K562 (cell line): ENCODE measurements around the gene VHLL. TPM values are rescaled to one million over a fixed set of nuclear protein-coding genes. Genes with fewer than 3 reads are reported as not detected.

ENCODE experiments used
- BMI1 ChIP-seq: fragments of 150-350 bp; IDR thresholded peaks from 2 replicates; pipeline ENCODE4 v1.6.1; 2014; ENCODE audit warnings: low read length
- CBFA2T3 ChIP-seq: fragments of 450-650 bp; IDR thresholded peaks from 2 replicates; pipeline ENCODE4 v1.6.1; 2017
- CBX2 ChIP-seq: fragments of 200-600 bp; sonication (generic); IDR thresholded peaks from one replicate; pipeline ENCODE4 v1.6.1; 2012; ENCODE audit warnings: mild to moderate bottlenecking, low read length, inconsistent platforms; ENCODE audit not compliant: insufficient read depth, poor library complexity, severe bottlenecking
- CEBPB ChIP-seq: fragments of 450-650 bp; IDR thresholded peaks from 2 replicates; pipeline ENCODE4 v1.6.1; 2016; ENCODE audit warnings: missing genetic modification characterization, missing compliant biosample characterization
- FOXP4 ChIP-seq: sonication (generic); formaldehyde crosslinking; IDR thresholded peaks from 2 replicates; pipeline ENCODE4 v1.8.0; 2022; ENCODE audit warnings: mild to moderate bottlenecking, missing genetic modification reagents, borderline replicate concordance
- NCOA4 ChIP-seq: fragments of 450-650 bp; IDR thresholded peaks from 2 replicates; pipeline ENCODE4 v1.6.1; 2018; ENCODE audit warnings: mild to moderate bottlenecking; ENCODE audit not compliant: partially characterized antibody
- RBM34 ChIP-seq: fragments of 200-400 bp; formaldehyde crosslinking; IDR thresholded peaks from 2 replicates; pipeline ENCODE4 v1.6.1; 2018; ENCODE audit warnings: low read length, borderline replicate concordance; ENCODE audit not compliant: insufficient read depth
- RHOXF2B ChIP-seq: fragments of 250-450 bp; sonication (Bioruptor Pico); conservative IDR thresholded peaks from 2 replicates; pipeline ENCODE4 v1.5.1; 2021
- SAFB2 ChIP-seq: fragments of 200-400 bp; formaldehyde crosslinking; IDR thresholded peaks from 2 replicates; pipeline ENCODE4 v1.6.1; 2018; ENCODE audit warnings: borderline replicate concordance, low read length, low read depth, moderate library complexity; ENCODE audit not compliant: severe bottlenecking
- SP2 ChIP-seq: IDR thresholded peaks from 2 replicates; pipeline ENCODE4 v1.6.1; 2011; ENCODE audit warnings: mild to moderate bottlenecking, low read depth, low read length, moderate library complexity; ENCODE audit not compliant: poor library complexity, severe bottlenecking; ENCODE audit errors: extremely low read depth
- ZBTB12 ChIP-seq: fragments of 250-450 bp; sonication (Bioruptor Pico); IDR thresholded peaks from 2 replicates; pipeline ENCODE4 v1.4.0; 2020
- ZBTB40 ChIP-seq, 2 experiments: fragments of 450-650 bp in 1 of 2; sonication (generic) in 1 of 2; formaldehyde crosslinking in 1 of 2; IDR thresholded peaks; 2 replicates each; pipeline versions ENCODE4 v1.7.1 to v1.9.0; 2016 to 2022; ENCODE audit warnings: inconsistent platforms in 1 of 2, mild to moderate bottlenecking in 1 of 2, missing genetic modification reagents in 1 of 2
- ZC3H8 ChIP-seq: fragments of 450-650 bp; IDR thresholded peaks from 2 replicates; pipeline ENCODE4 v1.6.1; 2017
- ZNF224 ChIP-seq: sonication (generic); formaldehyde crosslinking; IDR thresholded peaks from 2 replicates; pipeline ENCODE4 v1.8.0; 2022; ENCODE audit warnings: mild to moderate bottlenecking, missing genetic modification reagents
- ZNF347 ChIP-seq: fragments of 450-650 bp; formaldehyde crosslinking; IDR thresholded peaks from 2 replicates; pipeline ENCODE4 v1.4.0; 2020; ENCODE audit warnings: low read depth, mild to moderate bottlenecking, moderate library complexity
- ZNF354B ChIP-seq: fragments of 250-450 bp; sonication (Bioruptor Pico); IDR thresholded peaks from 2 replicates; pipeline ENCODE4 v1.4.0; 2020
- polyA plus RNA-seq, 8 experiments: library from polyadenylated mRNA; depleted of rRNA in 4 of 8; stranded (reverse) in 5 of 8; unstranded in 3 of 8; fragments of >200 nt; fragmentation: Nextera tagmentation in 2 of 8; fragmentation: Illumina TruSeq in 1 of 8; extraction: Ambion mirVana in 2 of 8; extraction: Trizol in 1 of 8; gene quantifications; 2 replicates each; pipeline versions ENCODE4 v1.2.1 to v1.2.3, GENCODE V29; 2011 to 2014; ENCODE audit warnings: inconsistent platforms in 1 of 8, missing spikeins in 1 of 8
- total RNA-seq, 7 experiments: library from RNA; depleted of rRNA in 6 of 7; stranded (reverse); fragments of >200 nt in 6 of 7; fragmentation: Illumina TruSeq in 2 of 7; extraction: Trizol in 2 of 7; gene quantifications; 2 replicates each; pipeline versions ENCODE4 v1.2.1 to v1.2.3, GENCODE V29; 2011 to 2021; ENCODE audit warnings: low replicate concordance in 1 of 7

VHLL gene
- total and polyA plus RNA-seq, 9 of the 15 experiments (the other 6 are each of a cell fraction or from before 2014, with no cell fraction given), result not detected

GRCh38 chr1:156282479-156283222, 16.5 kb downstream of the VHLL start, which contains the start of gene SMG5 (continued):
- TF ChIP-seq ZBTB40 (IDR thresholded peaks at IDR 0.05) (peak; percentile 100), ZBTB40 (CRISPR knock-in tag; IDR thresholded peaks at IDR 0.05) (peak; percentile 100), CBFA2T3 (no peak), CEBPB (no peak), ZNF354B (CRISPR knock-in tag) (no peak), BMI1 (no peak), RHOXF2B (CRISPR knock-in tag) (no peak), ZNF347 (CRISPR knock-in tag) (no peak), RBM34 (no peak), ZBTB12 (CRISPR knock-in tag) (peak; percentile 25; the same call in 1 of the 2 replicates), SAFB2 (no peak), SP2 (no peak), FOXP4 (CRISPR knock-in tag) (no peak), CBX2 (no peak), ZNF224 (CRISPR knock-in tag) (no peak), NCOA4 (no peak), ZC3H8 (no peak)
